ENCODE results near the gene ADAM12. TPM values are rescaled to one million over a fixed set of nuclear protein-coding genes. Genes with fewer than 3 reads are reported as not detected.

ADAM12 gene
- polyA plus RNA-seq, 1 donor = 15.0 TPM

DNA sequence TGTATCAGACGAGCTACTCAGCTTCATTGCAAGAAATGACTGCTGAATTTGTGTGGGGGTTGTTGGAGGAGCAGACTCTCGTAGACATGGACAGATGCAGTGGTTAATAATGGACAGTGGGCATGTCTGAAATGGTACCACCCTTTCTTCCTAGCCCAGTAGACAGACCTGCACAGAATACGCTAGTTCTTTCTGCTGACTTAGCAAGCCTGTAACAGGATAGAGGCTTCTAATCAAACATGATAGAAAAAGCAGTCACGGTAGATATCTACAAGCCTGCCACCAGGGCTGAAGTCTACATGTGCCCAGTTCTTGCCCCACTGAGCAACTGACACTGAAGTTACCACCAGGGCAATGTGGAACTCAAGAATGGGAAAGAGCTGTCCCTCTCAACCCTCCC, 303.9 kb downstream of the ADAM12 start:
- no peak for DNase-seq (ENCODE audit: low read depth)

DNA sequence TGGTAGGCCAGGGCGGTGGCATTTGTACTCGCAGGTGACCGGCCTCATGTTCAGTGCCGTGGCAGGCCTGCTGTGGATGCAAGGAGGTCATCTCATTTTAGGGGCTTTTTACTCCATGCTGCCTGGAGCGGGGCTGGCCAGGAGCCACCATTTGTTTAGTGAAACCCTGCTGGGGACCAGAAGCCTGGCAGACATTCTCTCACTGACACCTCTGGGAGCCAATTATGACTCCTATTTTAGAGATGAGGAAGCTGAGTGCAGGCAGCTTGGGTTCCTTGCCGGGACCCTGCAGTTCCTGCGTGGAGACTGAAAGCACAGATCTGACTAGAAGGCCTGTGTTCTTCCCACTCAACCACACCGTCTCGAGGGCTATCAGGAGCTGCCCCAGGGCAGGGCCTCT, 305.3 kb downstream of the ADAM12 start:
- DNase-seq (ENCODE audit: low read depth) = no peak

- DNase-seq (ENCODE audit: low read depth) = no peak
Observed at GRCh38 chr10:126081841-126082466, 306.3 kb downstream of the ADAM12 start.

GRCh38 chr10:126080879-126081411, 307.3 kb downstream of the ADAM12 start:
- DNase-seq (ENCODE audit: low read depth) = no peak

DNA sequence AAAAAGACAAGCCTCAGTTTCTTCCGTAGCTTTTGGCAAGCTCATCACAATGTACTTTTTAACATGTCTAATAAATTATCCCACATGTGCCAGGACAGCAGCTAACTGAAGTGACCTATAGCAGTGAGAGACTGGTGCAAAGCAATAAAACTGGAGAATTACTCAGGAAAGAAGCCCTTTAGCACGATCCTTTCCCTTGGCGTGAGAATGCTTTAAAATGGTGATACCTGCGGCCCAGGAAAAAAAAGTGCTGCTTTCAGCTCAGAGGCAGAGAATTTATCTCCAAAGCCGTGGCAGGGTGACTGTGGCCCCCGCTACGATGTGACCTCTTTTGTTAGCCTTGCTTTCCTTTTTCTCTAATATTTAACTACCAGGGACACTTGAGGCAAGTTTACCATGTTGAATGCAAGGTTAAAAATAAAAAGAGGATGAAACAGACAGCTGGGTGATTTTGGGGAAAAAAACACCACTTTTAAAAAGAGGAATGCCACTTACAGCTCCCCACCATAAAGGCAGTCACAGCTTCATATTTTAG, 307.9 kb downstream of the ADAM12 start:
- DNase-seq (ENCODE audit: low read depth) = no peak

GRCh38 chr10:126075009-126075408, 313.3 kb downstream of the ADAM12 start:
- DNase-seq (ENCODE audit: low read depth) = no peak

GRCh38 chr10:126074291-126074690, 314.0 kb downstream of the ADAM12 start:
- no peak for DNase-seq (ENCODE audit: low read depth)

- no peak for DNase-seq (ENCODE audit: low read depth)
Observed at GRCh38 chr10:126073606-126074005, 314.7 kb downstream of the ADAM12 start.

DNA sequence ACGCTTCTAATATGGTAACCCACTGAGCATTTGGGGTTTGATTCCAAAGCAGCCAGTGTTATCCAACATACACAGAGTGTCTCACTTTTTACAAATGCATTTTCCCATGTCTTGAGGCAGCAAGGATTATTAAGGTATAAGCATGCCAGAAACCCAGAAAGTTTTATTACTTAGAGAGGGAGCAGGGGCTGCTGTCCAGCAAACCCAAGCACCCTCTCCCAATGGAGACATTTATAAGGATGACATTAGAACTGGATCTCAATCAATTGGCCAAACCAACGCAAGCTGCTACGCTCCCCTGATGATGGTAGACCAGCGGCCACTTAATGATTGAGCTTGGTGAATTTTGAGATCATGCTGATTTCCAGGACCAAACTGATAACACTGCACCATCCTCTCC, 315.7 kb downstream of the ADAM12 start:
- DNase-seq (ENCODE audit: low read depth) = no peak

- no peak for DNase-seq (ENCODE audit: low read depth)
Observed at GRCh38 chr10:126070476-126071215, 317.6 kb downstream of the ADAM12 start.

- DNase-seq (ENCODE audit: low read depth) = no peak
Observed at GRCh38 chr10:126068322-126068721, 320.0 kb downstream of the ADAM12 start.

DNA sequence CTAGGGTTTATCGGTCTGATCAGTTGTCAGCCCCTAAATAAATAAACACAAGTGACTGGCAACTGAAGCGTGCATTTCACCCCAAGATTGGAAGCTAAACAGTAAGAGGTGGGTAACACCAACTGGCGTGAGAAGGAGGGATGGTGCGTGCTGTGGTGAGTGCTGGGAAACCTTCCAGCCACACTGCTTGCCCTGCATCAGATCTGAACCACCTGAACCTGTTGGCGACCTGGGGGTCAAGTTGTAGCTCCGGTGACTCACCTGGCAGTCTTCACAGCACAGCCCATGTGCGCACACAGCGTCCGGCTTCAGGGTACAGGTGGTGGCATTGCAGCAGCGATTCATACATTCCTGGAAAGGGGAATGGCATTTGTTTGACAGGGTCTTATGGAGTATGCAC, 321.8 kb downstream of the ADAM12 start:
- no peak for DNase-seq (ENCODE audit: low read depth)

DNA sequence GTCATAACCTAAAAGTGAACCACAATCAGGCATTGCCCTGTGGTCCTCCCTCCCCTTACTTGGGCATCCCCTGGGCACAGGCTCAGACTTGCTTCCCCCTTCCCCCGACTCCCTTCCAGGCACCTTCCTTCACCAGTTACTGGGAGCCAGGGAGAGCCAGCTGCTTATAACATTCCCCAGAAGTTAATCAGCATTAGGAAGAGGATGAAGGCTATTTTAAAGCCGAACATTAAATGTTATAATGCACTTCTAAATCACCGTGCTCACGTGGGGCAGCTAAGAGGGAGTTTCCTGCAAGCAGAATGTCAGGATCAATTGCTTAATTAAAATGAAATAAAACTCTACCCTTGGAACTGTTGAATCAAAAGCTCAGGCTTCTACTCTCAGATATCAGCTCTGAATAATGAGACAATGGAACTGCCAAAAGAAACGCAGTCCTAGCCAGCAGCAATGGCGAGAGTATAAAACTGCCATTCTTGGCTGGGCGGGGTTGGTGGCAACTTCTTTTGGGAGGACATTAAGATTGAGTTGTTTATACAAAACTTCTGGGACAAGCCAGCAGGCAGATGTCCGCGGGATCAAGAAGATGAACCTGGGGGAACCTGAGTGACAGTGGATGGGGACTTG, 322.4 kb downstream of the ADAM12 start:
- DNase-seq (ENCODE audit: low read depth) = no peak

DNA sequence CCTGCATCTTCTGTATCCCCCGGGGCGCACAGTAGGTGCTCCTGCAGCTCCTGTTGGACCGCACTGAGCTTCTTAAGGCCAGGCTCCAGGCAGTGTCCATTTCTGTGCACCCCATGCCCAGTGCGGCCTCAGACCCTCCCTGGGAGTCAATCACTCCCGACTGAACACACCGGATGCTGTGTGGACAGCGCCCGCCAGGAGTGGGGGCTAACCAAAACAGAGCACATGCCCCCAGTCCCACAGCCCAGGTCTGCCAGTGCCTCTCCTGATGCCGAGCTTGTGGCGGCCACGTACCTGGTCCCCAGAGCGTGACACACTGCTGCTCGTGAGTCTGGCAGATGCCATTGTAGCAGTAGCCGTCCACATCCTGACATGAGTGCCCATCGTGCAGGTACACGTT, 323.8 kb downstream of the ADAM12 start:
- no peak for DNase-seq (ENCODE audit: low read depth)

DNA sequence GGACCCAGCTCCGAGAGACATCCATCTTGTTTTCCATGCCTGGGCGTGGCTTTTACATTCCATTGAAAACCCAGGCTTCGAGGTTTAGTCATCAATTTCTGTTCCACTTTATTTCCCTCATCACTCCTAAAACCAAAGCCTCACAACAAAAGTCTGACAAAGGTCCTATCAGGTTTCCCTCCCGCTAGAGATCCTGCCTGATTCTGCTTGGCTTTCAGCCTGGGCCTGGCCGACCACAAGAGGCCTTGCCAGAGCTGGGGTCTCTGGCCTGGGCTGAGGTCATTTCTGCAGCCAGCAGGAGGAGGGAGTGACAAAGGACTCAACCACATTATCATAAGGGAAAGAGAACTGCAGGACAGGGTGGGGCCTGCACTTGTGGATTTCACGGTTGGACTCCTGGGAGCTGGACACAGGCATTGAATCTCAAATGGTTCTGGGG, 324.9 kb downstream of the ADAM12 start:
- no peak for DNase-seq (ENCODE audit: low read depth)

GRCh38 chr10:126062131-126063032, 325.9 kb downstream of the ADAM12 start:
- no peak for DNase-seq (ENCODE audit: low read depth)

DNA sequence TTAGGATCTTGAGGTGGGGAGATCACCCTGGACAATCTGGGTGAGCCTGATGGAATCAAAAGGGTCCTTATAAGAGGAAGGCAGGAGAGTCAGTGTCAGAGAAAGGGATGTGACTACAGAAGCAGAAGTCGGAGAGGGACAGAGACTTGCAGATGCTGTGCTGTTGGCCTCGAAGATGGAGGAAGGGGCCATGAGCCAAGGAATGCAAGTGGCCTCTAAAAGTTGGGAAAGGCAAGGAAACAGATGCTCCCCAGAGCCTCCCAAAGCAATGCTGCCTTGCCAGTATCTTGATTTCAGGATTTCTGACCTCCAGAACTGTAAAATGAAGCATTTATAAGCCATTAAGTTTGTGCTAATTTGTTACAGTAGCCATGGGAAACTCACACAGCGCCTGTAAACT, 326.8 kb downstream of the ADAM12 start:
- no peak for DNase-seq (ENCODE audit: low read depth)

GRCh38 chr10:126060261-126060931, 327.9 kb downstream of the ADAM12 start:
- no peak for DNase-seq (ENCODE audit: low read depth)

DNA sequence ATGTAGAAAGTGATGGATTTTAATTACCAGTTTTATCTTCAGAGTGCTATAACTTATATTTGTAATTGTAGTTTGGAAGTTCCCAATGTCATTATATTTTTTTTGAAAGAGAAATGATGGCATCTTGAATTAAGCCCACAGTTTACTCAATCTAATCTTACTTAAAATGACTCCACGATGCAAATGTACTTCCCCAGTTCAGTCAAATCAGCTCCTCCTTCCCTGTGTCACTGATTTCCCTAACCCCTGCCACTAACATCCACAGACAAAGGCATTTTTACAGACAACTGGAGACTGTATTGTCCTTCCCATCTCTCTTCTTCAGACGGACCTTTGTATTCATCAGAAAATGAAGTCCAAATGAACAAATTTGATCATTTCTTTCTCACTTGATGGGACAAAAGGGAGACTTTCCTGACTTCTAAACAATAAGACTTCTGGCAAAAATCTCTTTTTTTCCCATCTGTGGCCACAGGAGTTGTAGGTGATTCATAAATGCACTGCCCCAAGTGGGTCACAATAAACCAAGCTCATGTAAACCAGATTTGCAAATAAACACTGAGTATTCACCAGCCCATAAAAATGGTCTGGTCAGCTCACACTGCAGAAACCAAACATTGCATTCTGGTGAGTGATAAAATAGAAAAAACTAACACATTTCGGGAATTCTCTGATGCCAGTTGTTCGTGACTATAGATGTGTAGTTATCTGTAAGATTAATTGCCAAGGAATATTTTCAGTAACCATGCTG, 329.0 kb downstream of the ADAM12 start:
- DNase-seq (ENCODE audit: low read depth) = no peak

DNA sequence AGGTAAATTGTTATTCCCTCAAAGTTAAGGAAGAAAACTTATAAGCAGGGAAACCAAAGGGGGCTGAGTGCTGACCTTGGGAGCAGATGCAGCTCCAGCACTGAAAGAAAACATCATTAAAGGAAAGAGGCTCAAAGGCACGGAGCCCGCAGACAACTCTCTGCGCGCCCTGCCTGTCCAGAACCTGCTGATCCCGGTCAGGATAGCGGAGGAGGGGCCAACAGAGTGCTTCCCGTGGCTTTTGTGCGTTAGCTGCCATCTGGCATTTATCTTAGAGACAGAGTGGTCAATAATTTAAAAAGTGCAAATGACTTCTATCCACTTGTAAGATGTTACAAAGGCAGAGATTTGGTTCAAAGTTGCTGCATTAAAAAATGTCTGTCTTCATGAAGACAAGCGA, 329.8 kb downstream of the ADAM12 start:
- no peak for DNase-seq (ENCODE audit: low read depth)

Data from forelimb muscle (tissue), 1 donor.